ENCODE results near the gene PON1. TPM values are rescaled to one million over a fixed set of nuclear protein-coding genes. Genes with fewer than 3 reads are reported as not detected.

Gene PON1
- 1 to 10 TPM in 1 of 10 donors, under 1 TPM in 9; 0.17 to 1.5 (median 0.67) TPM for polyA plus RNA-seq (ENCODE audit: insufficient read length in 10 of 10)
- long read RNA-seq, donor 1: 0 reads
- long read RNA-seq, donor 2: 0 reads
- long read RNA-seq, donor 3: 0 reads
- long read RNA-seq, donor 4: 0 reads
- long read RNA-seq, donor 5: 0 reads
- long read RNA-seq, donor 6: 0 reads
- long read RNA-seq, donor 7: 0 reads
- long read RNA-seq, donor 8: 0 reads
- long read RNA-seq, donor 9: 0 reads

DNA sequence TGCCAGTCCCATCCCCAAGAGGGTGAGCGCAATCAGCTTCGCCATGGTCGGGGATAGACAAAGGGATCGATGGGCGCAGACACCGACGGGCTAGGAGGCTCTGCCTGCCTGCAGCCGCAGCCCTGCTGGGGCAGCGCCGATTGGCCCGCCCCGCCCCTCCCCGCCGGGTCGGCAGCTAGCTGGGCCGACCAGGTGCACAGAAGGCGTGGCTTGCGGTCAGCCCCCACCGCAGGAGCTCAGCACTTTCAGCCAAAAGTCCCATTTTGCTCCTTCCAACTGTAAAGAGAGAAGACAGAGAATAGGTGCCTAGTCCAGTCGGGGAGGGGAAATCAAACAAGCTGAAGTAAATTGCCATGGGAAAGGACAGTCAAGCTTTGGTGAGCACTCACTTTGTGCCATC is at the start of gene PON1:
Gene PON1 (minus strand): TSS at position 102 of the 400 bp plus-strand sequence. CDS start 57 bp downstream, at position 45.
- no peak for DNase-seq

DNA sequence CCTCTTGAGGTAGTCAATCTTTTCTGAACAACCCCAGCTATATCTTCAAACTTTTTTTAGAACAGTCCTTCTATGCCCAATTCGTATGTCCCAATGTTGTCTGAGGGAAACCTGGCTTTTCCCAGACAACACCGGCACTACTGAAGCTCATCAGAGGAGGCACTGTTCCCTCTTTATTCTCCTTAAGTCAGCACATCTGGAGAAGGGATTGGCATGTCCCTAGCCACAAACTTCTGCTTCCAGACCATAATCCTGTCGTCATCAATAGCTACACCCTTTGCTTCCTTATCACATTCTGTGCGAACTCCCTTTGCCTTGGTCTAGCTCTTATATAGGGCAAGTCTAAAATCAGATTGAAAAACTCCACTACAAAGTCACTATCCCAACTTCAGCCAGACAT is 49.0 kb upstream of the PON1 start:
- no peak for DNase-seq

DNA sequence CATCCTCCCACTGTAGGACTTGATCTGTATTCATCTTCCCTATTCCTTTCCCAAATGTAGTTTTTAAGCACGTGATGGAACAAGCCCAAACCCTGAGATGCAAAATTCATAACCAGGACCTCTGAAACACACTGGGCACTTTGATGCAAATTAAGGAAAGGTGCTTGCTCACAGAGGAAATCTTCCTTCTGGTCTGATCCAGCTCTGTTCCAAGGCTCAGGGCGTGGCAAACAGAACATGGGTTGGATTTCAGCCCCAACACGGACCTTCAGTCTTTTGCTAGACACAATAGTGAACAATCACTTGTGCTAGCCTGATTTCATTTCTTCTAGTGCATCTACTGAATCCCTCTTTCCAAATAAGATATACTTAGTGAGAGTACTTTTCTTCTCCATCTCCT is 43.9 kb upstream of the PON1 start:
- DNase-seq: no peak

DNA sequence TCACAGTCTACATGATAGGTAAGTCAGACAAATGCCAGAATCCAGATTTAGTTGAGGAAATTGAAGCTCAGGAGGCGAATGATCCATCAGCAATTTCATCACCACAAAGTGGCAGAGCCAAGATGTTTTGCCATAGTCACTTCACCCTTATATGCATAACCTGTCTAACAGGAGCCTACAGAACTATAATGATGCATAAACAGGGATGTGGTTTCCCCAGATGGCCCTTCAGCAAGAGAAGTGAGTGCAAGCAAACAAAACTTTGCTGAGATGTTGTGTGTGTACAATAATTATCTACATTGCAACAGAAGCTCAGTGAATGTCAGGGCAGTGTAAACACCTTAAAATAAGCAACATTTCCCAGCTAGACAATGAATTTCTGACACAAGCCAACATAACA is 43.3 kb upstream of the PON1 start:
- no peak for DNase-seq

DNA sequence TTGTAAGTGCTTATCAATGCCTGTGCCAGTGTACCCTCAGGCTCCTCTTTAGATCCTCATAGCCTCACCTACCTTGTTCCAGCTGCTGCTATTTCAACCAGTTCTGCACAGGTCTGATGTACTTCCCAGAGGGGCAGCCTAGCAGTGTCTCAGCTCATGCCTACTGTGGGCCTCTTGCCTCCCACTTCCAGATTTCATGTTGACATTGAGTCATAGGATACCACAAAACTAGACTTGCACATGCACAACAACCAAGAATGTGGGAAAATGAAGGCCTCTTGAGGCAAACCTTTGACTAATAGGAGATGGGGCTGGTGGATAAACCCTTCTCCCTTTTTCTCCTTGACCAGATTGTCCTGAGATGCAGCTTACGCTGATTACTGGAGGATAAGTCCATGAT is 40.8 kb upstream of the PON1 start:
- no peak for DNase-seq

DNA sequence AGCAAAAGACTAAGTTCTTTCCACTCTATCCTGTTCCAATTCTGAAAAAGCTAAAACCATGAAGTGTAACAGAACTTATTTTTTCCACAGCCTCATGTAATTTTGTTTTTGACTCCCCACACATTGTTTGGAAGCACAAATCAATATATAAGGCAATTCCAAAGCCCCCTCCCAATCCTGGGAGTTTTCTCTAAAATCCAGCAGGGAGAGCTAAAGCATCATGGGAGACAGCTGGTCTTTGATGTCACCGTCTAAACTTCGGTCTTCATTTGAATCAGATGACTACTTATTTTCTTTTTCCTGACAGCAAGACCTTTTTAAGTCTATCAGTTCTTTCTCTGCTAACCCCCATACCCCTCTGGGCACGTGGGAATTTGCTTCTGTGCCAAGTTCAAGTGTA is 33.3 kb upstream of the PON1 start:
- DNase-seq: no peak

DNA sequence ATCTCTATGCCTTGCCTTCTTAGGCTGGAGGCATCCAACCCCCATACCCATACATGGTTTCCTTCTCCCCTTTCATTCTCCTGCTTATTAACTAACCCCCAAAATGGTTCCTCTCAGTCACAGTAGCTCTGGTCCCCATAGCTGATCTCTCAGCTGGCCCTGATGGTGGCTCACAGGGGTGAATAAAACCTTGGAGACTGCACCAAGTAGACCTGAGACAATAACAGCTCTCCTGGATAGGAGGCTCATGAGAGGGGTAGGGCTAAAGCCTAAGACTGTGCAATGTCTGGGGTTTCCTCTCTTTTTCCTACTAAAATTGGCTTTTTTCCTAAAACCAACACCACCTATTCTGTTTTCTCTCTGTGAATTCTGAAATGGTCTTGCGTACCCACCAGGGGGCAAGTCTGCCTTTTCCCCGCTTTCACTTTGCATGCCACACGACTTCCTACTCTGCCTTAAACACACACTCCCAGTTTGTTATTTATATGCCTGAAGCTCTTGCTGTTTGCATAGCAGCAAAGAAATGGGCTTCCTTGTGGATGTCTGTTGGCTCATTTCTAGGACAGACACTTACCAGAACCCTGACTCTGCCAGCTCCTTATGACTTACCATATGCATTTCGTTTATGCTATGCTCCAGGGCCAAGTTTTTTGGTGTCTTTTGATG is 18.4 kb upstream of the PON1 start:
- DNase-seq: no peak

DNA sequence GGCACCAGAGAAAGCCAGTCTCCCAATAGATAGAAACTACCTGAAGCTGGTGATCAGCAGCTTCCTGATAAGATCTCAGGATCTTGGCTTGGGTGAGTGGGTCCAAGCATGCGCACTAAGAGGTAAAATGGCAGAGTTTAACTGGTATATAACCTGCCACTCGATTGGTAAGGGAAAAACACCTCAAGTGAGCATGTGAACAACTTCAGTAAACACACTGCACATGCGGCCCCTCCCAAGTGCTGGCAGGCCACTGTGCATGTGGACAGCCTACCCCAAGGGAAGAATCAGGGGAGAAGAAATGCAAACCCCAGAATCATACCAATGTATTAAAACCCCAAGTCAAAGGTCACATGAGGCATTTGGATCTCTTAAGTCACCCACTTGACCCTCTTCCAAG is 17.7 kb upstream of the PON1 start:
- DNase-seq: no peak

DNA sequence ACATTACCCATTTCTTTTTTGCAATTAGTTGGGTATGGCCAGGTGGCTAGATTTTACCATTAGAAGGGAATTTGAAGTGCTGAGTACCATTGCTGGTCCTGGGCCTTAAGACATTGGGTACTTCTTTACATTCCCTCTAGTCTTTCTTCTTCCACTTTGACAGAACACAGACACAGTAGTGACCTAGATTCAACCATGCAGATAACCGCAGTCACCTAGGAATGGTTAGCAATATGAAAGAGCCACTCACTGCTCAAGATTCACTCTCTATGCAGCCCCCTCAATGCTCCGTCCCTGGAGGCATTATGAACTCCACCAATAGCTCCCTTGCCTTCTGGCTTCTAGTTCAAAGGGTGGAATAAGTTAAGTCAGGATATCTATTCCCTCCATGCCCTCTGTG is 16.2 kb upstream of the PON1 start:
- no peak for DNase-seq

DNA sequence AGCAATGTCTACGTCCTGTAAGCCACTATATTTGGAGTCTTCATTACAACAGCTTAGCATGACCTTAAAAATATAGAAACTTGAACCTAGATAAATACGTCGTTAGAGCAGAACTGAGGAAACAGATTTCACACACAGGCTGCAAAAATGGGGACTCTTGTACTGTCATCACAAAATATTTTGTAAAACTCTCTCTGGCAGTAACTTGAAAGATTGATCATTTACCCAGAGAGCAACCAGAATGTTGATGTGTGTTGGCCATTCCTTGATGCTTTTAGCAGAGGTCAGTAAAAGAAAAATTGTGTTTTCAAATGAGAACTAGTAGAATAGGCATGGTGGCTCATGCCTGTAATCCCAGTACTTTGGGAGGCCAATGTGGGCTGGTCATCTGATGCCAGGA is 14.5 kb upstream of the PON1 start:
- DNase-seq: no peak

DNA sequence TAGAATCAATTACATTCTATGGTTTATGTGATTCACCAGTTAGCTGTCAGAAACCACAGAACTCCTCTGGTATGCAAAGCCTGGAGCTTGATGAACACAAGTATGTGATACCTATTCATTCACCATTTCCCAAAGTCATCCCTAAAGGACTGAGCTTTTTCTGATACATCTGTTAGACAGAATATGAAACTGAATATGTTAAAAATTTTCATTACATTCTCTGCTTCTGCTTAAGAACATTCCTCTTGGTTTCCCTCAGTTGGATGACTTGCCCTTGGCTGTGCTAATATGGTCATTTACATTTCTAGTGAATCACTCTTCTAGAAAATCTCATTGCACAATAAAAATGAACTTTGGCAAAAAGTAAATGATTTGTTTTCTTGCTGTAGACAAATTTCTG is 10.8 kb upstream of the PON1 start:
- peak in 1 of 3 donors; percentile 86 for DNase-seq

DNA sequence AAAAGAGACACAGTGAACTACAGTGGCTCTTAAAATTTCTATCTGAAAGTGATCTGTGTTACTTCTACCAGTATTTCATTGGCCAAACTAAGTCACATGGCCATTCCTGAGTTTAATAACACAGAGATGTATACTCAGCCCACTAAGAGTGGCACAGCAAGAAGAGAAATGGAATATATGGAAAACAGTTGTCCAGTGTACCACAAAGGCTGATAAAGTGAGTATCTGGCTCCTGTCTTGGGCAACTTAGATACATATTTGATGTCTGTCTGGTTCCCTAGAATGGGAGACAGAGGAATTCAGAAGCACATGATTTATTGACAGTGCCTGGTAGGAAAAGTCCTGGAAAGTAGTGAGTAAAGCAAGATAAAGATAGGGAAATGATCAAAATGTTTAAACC is 10.1 kb upstream of the PON1 start:
- peak in 1 of 3 donors; percentile 4 for DNase-seq

DNA sequence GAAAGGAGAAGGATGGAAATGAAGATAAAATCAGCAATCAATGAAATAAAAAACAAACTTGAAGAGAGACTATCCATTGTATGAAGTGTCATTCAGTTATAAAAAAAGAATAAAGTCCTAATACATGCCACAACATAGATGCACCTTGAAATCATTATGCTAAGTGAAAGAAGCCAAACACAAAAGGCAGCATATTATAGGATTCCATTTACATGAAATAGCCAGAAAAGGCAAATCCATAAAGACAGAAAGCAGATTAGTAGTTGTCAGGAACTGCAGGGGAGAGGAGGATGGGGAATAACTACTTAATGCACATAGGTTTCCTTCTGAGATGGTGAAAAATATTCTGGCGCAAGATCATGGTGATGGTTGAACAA is 6.6 kb upstream of the PON1 start:
- DNase-seq: no peak

DNA sequence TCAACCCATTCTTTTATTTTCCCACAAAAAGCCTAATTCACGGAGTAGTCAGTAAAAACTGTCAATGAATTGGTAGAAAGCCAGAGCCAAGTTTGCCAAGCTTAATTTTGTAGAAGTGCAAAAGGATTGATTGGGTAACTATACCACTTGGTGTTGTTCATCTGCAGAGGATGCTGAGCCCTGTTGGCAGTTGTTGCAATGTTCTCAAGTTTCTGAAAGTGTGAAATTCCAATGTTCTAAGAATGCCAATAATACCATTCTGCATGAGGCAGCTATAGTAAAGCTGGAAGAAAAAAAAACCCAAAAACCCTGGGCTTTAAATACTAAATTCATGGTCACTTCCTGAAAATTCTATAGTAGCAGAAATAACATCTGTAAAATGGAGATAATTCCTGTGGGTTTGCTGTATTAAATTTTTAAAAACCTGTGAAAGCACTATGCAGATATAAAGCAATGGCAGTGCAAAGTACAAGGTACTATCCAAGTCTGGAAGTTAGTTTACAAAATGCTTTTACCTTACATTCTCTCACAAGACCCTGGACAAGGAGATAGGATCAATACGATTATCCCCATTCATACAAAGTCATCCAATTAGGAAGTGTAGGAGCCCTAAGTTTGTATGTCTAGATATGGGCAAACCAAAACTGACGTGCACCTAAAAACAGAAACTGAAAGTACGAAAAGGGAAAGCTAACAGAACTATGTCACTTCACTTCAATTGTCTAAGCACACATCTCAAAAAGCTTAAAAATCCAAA is 6.0 kb upstream of the PON1 start:
- DNase-seq: peak; percentile 45 to 71 (median 50)

DNA sequence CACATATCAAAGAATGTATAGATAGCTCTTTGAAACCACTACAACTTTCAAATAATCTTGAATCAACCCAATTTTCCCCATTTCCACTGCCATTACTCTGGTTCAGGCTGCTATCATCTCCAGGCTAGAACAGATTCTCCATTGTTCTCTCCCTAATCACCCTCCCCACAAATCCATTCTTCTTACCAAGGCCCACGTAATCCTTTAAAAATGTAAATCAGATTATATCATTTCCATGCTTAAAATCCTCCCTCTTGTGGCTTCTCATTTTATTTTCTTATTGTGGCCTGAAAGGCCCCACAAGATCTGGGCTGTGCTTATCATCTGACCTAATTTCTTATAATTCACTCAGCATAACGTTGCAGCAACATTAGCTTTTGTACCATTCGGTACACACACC is 3.0 kb upstream of the PON1 start:
- no peak for DNase-seq

DNA sequence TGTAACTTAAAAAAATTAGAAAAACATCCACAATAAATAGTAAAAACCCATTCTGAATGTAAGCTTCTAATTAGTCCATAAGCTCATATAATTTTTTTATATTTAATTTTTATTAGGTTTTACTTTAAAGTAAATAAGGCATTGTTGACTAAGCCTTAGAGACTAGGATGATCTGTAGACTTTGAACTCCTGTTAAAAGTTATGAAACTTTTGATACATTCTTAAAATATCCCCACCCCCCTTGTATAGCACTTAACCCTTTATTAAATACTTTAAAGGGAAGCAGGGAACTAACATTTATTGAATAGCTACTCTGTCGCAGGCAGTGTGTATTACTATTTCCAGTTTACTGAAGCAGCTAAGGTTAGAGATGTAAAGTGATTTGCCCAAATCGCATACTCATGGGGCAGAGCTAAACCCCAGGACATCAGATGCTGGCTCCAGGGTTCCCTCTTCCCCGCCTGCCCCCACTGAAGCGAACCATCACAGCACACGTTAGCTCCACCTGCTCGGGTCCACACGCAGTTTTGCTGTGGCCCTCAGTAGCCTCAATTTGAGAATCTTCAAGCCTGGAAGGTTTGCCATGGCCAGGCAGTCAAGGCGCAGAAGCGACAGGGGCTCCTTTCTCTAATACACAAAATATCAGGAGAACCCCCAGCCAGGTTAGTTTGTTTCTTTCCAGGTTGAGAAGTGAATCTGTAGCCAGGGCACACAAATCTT is 762 bp downstream of the PON1 start:
- no peak for DNase-seq

DNA sequence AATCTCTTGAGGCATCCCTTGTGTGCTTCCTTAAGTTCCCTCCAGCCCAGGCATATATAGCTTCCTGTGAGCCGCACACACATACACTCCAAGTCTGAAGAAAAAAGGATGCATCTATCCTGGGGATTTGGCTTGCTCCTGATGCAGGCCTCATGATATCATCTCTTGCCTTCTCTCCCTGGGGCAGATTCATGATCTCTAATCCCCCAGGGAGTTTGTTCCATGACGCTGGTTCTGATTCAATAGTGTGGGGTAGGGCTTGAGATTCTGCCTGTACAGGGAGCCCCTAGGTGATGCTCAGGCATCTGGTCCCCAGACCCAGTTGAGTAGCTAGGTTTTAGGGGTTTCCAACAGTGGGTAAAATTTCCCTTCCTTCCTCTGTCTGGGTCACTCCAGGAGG is 1.5 kb downstream of the PON1 start:
- DNase-seq: peak in 1 of 3 donors; percentile 19

DNA sequence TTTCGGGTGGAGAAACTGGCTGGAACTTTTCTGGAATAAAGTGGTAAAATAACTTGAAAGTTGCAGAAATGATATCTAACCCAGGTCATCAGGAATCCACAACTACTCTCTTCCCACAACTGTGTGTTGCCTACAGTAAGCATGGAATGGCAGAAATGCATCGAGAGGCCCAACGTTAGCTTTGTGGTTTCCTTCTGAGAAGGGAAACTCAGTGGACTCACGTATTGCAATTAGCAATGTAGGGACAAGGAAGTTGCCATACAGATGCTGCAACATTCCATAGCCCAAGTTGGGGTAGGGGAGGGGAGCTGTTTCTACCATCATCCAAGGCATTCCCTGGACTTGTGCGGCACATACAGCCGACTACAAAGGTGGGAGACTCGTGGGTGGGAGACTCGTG is 1.9 kb downstream of the PON1 start:
- DNase-seq: peak in 1 of 3 donors; percentile 34

DNA sequence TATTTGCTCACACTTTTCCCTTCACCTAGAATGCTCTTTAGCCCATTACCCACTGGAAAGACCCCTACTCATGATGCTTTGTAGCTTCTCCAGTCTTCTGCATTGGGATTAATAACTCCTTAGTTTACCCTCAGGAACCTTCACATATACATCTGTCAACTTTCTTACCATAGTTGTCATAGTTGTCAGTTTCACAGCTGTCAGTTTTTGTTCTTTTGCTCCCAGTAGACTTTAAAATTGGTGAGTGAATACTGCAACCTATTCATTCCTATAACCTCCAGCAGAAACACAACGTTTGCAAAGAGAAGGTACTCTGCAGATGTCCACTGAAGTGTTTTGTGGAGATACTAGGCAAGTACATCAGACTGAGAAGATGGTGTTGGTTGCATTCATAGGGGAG is 2.6 kb downstream of the PON1 start:
- DNase-seq: no peak

DNA sequence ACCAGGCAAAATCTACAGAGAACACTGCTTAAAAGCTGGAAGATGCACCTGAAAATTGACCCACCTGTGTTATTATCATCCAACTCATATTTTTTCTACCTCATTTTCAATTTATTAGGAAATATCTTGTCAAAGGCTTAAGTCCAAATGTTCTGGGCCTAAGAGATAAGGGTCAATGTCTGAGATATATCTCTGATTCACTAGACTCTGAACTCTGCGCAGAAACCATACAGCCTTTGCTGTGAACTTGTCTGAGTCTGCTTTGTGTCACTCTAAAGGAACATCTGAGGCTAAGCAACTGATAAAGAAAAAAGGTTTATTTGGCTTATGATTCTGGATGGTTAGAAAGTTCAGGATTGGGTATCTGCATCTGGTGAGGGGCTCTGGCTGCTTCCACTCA is 3.7 kb downstream of the PON1 start:
- DNase-seq: no peak

DNA sequence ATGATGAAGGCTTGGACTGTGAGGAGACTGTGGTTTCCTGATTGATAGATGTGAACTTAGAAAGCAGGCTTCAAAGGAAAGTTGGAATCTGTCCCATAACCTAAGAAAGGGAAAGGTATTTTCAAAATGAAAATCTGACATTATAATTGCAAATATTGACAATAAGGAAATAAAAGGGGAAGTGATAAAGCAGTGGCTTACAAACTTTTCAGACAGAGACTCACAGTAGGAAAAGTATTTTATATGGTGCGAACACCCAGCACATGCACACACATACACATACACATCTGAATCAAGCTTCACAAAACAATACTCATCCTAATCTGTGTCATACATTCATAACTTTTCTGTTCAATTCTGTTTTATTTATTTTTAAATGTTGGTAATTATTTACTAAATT is 4.8 kb downstream of the PON1 start:
- DNase-seq: no peak

DNA sequence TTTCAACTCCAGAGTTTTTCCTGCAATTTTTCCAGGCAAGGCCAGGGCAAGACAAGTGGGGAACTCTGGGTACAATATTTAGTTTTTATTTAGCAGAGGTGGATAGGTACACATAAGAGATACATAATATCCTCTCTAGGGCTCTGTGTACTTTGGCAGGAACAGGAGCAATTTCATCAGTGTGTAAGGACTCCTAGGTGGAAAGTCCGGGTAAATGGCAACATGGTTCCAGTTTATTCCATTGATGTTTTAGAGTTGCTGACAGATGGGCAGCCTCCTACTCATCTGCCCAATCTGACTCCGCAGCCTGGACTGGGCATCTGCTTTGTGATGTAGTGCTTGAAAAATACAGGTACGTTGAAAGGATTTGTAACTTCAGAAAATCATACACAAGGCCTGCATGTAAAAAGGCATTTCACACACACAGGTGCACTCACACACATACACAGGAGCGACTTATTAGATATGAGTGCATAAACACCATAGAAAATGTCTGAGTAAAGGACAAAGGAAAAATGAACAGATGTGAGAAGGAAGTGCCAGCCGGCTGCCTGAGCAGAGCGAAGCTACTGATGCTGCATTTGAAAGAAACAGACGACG is 5.7 kb downstream of the PON1 start:
- no peak for DNase-seq

Measured in muscle of back (tissue), 13 donors.